GM03348 (cell line): ENCODE measurements around the gene FBXO21.

Experiments used
- DNase-seq: peaks from one replicate; pipeline ENCODE4 v3.0.0; 2012; ENCODE audit warnings: low spot score

The FBXO21 gene

GRCh38 chr12:117162633-117163032, 27.6 kb downstream of the FBXO21 start:
- no peak for DNase-seq

- DNase-seq, result no peak
Observed at GRCh38 chr12:117162167-117162539, 28.1 kb downstream of the FBXO21 start.

GRCh38 chr12:117161460-117162166, 28.7 kb downstream of the FBXO21 start:
- DNase-seq, result no peak

DNA sequence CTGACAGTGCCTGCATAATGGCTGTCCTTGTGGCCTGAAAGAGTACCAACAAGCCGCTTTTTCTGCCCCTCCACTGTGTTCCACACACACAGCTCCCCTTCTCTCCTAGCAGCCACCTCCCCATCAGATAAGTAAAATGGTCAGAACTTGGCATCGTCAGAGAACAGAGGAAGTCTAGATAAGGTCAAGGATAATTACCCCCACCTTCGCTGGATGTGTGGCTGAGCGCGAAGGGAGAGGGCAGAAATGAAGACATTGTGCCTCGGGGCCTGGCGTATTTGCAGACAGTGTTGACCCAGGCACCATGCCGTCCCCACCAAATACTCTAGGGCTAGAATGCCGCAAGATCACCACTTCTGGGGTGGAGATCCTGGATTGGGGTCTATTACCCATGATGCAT, 30.6 kb downstream of the FBXO21 start:
- no peak for DNase-seq

- DNase-seq, result no peak
Observed at GRCh38 chr12:117158911-117159553, 31.2 kb downstream of the FBXO21 start.

- DNase-seq, result no peak
Observed at GRCh38 chr12:117158096-117158495, 32.2 kb downstream of the FBXO21 start.

DNA sequence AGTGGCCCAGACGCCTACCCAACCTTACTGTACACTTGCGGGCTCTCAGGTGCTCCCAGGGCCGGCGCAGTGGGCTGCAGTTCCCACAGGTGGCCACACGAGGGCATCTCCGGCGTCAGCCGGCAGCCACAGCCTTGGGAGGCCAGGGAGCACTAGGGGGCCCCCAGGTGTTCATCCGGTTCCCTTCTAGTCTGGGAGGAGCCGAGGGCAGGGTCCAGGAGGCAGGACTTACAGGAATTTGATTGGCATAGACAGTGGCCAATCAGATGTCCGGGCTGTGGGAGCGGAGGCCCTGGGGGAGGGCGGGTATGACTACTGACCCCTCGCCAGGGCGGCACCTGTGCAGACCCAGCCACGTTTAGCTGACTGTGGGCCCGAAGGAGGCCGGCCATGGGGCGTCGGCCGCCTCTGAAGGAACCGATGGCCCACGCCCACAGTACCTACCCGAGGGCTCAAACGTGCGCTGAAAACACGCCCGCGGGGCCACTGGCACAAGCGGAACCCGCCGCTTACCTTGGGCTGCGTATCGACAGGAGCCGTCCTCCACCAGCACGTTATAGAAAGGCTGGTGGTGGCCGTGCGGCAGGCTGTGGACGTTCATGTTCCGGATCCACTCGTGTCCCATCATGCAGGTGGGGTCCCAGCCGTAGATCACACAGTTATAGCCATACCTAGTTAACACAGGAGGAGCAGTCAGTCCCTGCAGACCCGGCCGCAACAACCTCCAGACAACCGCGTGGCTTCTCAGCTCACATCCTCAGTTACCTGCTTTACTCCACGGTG, 34.8 kb downstream of the FBXO21 start:
- DNase-seq, result peak; percentile 39

GRCh38 chr12:117152793-117153775, 37.2 kb downstream of the FBXO21 start:
- no peak for DNase-seq

DNA sequence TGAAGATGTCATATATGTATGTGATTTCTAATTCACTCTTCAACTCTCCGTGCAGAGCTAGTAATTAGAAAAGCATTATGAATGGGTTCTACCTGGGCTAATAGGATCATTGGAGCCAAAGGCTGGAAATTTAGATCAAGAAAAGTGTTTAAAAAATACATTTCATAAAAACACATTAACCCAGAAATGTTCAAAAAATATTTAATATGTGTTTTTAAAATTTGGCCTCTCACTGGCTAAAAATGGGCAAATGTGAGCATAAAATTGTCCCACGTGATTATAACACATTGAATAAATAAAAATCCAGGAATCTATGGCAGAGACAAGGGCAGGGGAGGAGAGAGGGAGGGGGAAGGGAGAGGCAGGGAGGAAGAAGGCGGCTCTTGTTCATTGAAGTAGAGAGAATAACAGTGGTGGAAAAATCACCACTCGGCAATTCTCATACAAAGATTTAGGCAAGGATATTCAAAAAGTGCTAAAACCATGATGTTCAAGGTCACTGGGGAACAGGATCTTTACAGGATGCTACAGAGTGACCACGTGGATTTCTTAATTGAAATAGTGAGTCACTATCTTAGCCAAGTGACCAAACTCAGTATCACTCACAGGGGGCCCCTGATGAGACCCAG, 38.8 kb downstream of the FBXO21 start:
- no peak for DNase-seq

DNA sequence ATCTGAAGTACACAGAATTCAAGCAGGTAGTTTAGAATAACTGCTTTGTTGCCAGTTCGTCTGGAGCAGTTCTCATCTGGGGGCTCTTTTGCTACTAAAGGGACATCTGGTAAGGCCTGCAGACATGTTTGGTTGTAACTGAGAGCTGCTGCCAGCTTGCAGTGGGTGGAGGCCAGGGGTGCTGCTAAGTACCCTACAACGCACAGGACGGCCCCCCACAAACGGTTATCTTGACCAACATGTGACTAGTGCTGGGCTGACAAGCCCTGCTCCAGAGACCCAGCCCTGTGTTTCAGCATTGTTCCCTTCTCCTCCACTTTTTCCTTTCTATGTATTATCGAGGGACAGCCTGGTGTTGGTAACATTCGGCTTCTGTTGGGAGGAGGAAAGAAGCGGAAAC, 40.8 kb downstream of the FBXO21 start:
- no peak for DNase-seq

DNA sequence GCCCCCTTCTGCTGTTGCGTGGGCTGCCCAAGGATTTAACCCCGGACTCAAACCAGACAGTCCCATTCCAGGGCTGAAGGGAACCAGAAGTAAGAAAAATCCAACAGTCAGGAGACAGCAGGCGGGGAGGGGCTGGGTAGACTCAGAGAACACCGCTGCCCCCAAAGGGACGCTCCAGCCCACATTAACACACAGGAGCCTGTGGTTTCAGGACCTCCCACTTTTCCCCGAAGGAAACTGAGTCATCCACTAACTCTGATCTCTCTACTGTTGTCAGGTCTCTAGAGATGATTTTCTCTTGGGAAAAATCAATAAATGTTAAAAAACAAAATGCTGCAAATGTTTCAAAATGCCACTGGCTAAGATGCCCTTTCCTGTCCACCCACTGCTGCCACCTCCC, 41.6 kb downstream of the FBXO21 start:
- DNase-seq, result no peak

DNA sequence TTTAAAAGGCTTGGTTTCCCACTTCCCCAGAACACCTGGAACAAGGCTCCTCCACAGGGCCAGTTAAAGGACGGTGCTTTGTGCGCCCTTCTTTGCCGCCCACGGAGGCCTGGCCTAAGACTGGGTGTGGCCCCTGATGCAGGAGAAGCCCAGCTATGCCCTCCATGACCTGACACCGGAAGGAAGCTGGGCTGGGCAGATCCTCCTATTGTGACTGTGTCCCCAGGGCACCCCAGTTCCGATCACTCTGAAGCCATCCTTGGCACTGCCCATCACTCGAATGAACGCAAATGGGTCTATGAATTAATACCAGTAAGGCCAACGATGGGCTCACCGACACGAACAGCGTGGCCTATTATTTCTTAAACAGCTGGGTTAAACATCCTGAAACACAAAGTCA, 42.6 kb downstream of the FBXO21 start:
- DNase-seq, result no peak

GRCh38 chr12:117145597-117146154, 44.6 kb downstream of the FBXO21 start:
- no peak for DNase-seq

- DNase-seq, result no peak
Observed at GRCh38 chr12:117144599-117144998, 45.7 kb downstream of the FBXO21 start.

- no peak for DNase-seq
Observed at GRCh38 chr12:117143008-117143532, 47.2 kb downstream of the FBXO21 start.

- no peak for DNase-seq
Observed at GRCh38 chr12:117142094-117142493, 48.2 kb downstream of the FBXO21 start.

- DNase-seq, result no peak
Observed at GRCh38 chr12:117141097-117141898, 49.0 kb downstream of the FBXO21 start.

DNA sequence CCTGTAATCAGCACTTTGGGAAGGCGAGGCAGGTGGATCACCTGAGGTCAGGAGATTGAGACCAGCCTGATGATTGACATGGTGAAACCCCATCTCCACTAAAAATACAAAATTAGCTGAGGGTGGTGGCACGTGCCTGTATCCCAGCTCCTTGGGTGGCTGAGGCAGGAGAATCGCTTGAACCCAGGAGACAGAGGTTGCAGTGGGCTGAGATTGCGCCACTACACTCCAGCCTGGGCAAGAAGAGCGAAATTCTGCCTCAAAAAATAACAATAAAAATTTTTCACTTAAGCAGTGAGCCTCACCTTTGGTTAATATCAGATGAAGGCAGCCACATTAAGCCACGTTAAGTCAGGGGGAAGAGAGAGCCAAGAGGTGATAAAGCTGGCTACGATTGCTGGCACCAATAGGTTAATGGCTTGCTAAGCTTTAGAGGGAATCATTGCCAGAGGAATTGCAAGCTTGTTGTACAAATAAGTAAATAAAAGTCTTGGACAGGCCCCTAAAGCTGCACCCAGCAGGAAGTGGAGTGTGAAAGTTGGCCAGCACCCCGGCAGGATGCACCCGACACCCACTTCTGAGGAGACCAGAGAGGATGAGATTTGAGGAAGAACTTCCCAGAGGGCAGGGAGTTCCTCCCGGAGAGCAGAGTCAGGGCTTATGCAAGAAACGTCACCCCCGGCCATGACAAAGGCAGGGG, 49.7 kb downstream of the FBXO21 start:
- DNase-seq, result peak; percentile 33

GRCh38 chr12:117139025-117139717, 51.1 kb downstream of the FBXO21 start:
- DNase-seq, result no peak
